Muscle of back (tissue), 11 donors: ENCODE data around the gene EAF2. TPM values are rescaled to one million over a fixed set of nuclear protein-coding genes. Genes with fewer than 3 reads are reported as not detected.
"Not testable (repeated sequence)": the region's sequence is repeated elsewhere in the genome, so short reads cannot be mapped to it uniquely, and the experiment has no call there.

Source experiments
- DNase-seq, 3 donors: peaks; one replicate each; pipeline versions ENCODE4 v3.0.0 to v3.0.0-alpha.2; 2013
- polyA plus RNA-seq, 10 donors: library from polyadenylated mRNA; unstranded; fragments of 120-200 nt; gene quantifications; one replicate each; pipeline ENCODE4 v1.2.1, GENCODE V29; 2013; ENCODE audit not compliant: insufficient read length in 10 of 10

Gene EAF2
- polyA plus RNA-seq, 10 donors: 5.6 to 9.3 (median 7.1) TPM

DNA sequence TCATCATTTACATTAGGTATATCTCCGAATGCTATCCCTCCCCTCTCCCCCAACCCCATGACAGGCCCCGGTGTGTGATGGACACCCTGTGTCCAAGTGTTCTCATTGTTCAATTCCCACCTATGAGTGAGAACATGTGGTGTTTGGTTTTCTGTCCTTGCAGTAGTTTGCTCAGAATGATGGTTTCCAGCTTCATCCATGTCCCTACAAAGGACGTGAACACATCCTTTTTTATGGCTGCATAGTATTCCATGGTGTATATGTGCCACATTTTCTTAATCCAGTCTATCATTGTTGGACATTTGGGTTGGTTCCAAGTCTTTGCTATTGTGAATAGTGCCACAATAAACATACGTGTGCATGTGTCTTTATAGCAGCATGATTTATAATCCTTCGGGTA, 22.8 kb downstream of the EAF2 start:
- DNase-seq: not testable (repeated sequence)

DNA sequence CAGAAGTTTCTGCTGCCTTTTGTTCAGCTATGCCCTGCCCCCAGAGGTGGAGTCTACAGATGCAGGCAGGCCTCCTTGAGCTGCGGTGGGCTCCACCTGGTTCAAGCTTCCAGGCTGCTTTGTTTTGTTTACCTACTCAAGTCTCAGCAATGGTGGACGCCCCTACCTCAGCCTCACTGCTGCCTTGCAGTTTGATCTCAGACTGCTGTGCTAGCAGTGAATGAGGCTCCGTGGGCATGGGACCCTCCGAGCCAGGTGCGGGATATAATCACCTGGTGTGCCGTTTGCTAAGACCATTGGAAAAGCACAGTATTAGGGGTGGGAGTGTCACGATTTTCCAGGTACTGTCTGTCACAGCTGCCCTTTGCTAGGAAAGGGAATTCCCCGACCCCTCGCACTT, 28.2 kb downstream of the EAF2 start:
- not testable (repeated sequence) for DNase-seq

DNA sequence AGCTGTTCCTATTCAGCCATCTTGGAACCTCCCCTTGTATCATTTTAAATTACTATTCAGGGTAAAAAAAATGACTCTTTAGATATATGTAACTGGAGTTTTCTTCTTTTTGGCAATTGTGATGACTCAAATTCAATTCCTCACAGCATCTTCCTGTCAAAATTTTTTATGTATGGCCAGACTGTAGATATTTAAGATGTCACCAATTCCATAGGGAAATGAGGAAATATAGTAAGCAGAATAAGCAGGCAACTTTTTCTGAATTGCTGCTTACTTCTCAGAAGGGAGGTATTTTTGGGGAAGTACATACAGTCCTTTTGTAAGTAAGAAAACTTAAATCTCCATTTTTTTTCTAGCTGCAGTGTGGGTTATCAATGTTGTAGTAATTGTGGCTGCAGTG, 28.8 kb downstream of the EAF2 start:
- no peak for DNase-seq

DNA sequence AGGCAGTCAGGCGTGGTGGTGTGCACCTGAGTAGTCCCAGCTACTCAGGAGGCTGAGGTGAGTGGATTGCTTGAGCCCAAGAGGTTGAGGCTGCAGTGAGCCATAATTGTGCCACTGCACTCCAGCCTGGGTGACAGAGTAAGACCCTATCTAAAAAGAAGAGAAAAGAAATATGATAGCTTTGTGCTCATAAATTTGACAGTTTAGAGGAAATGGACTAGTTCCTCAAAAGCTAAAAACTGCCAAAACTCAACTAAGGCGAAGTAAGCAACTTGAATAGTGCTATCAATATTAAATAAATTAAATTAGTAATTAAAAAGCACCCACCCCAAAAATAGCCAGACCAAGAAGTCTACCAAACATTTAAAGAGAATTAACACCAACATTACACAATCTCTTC, 34.7 kb downstream of the EAF2 start:
- DNase-seq: no peak

- no peak for DNase-seq
Observed at GRCh38 chr3:121870717-121871116, 35.7 kb downstream of the EAF2 start.

- DNase-seq: no peak
Observed at GRCh38 chr3:121871430-121871829, 36.4 kb downstream of the EAF2 start.

- no peak for DNase-seq
Observed at GRCh38 chr3:121878411-121878810, 43.4 kb downstream of the EAF2 start.

- DNase-seq: no peak
Observed at GRCh38 chr3:121883507-121883906, 48.5 kb downstream of the EAF2 start.

DNA sequence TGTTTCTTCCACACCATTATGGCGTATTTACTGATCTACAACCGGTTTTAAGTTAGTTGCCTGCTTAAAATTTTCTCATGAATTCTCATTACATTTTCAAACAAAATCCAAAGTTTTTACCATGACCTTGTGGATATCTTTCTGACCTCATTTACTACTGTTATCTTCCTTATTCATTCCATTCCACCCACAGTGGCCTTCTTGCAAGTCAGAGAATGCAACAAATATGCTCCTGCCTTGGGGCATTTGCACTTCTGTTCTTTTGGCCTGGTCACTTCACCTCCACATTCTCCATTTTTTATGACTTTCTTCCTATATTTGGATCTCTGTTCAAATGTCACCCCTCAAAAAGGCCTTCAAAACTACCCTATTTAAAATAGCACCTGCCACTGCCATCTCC, 50.4 kb downstream of the EAF2 start:
- DNase-seq: no peak

- DNase-seq: peak; percentile 37 to 69 (median 59)
Observed at GRCh38 chr3:121894301-121894990, 59.4 kb downstream of the EAF2 start, which contains the start of gene SLC15A2. TSS of gene SLC15A2 (plus strand) at chr3:121894401. CDS start at chr3:121894477, 76 bp downstream.

DNA sequence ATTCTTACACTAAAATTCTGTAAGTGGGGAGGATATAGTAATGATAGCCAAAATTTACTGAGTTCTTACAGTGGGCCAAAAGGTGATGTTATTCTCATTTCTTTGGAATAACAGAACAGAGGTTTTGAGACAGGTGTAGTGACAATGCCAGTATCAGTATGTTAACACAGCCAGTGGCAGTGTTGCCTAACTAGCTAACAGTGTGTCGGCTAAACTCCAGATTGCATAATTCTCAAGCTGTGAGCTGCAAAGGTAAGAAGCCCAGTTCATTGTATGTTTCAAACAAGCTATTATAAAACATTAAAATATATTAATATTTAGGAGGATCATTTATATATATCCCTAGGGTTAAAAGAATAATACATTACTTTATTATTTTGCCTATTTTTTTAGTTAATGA, 60.1 kb downstream of the EAF2 start:
- DNase-seq: peak in 1 of 3 donors; percentile 12

DNA sequence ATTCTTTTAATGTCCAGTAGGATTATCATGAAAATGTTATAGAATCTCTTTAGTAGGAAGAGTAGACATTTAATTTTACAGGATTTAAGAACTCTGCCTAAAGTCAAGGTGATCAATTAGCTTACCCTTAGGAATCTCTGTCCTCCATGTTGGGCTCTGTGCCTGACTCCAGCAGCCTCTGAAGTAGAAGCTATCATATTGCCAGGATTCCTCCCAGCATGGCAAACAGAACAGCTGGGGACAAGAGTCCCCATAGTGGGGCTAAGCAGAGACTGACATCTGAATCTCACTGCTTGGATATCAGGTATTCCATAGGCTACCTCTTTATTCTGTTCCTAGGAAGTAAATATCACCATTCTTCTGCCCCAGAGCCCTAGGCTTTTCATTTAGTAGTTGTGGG, 60.7 kb downstream of the EAF2 start:
- DNase-seq: peak in 1 of 3 donors; percentile 28

GRCh38 chr3:121896823-121897222, 61.8 kb downstream of the EAF2 start:
- no peak for DNase-seq

GRCh38 chr3:121897296-121897695, 62.3 kb downstream of the EAF2 start:
- DNase-seq: no peak

DNA sequence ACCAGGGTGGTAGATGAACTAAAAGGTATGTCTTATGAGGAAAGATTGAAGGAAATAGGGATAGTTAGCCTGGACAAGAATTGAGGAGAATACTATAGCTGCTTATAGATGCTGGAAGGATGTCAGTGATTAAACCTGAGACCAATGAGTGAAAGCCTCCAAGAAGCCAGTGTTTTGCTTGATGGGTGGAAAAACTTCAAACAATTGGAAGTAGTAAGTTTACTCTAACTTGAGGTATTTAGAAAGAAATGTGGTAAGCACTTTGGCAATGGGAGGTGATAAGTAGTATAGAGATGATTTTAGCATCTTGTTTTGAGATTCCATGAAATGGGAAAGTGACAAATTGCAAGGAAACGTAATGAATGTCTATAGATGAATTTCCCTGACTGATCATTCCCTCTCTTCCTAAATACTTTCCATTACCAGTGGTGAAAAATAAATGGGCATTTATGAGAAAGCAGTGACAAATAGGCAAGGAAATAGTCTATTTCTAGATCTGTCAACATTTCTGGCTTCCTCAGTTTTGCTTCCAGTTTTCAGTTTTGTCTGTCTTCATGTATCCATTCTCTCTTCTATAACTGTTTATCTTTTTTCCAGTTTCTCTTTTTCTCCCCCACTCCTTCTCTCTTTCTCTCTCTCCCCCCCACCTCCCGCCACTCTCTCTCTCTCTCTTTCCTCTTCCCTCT, 78.4 kb downstream of the EAF2 start:
- no peak for DNase-seq

- no peak for DNase-seq
Observed at GRCh38 chr3:121914081-121914998, 79.3 kb downstream of the EAF2 start.

- DNase-seq: no peak
Observed at GRCh38 chr3:121916189-121916588, 81.2 kb downstream of the EAF2 start.

DNA sequence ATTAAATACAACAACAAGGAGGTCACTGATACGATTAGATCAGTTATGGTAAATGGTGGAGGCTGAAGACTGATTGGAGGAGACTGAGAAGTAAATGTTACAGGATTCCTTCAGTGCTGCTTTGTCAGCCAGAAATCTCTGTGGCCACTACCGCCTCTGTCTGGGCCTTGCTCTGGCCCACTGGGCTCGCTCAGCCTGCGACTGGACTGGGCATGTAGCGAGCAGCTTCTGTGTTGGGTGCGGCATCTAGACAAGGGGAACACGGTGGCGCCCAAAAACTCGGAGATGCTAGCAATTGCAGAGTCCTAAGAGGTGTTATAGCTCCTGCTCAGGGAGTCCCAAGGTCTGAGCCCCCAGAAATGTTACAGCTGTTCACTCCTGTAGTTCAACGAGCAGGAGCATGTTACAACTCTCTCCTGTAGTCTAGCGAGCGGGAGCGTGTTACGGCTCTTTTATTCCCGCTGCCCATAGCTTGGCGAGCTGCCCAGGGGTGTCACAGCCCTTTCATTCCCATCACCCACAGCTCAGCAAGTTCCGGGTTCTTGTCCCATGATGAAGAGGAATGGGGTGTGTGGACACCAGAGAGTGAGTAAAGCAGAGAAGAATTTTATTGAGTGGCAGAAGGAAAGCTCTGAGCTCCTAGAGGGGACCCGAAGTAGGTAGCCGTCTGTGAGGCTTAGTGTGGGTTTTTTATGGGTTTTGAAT, 83.9 kb downstream of the EAF2 start:
- no peak for DNase-seq

GRCh38 chr3:121924734-121925133, 89.7 kb downstream of the EAF2 start:
- no peak for DNase-seq

GRCh38 chr3:121926380-121926779, 91.4 kb downstream of the EAF2 start:
- no peak for DNase-seq
